Fibroblast of skin of right quadriceps (primary cell): ENCODE measurements around the gene POLR2F.

ENCODE experiments used
- DNase-seq: peaks from one replicate; pipeline ENCODE4 v3.0.0-alpha.2; 2013

The POLR2F gene

DNA sequence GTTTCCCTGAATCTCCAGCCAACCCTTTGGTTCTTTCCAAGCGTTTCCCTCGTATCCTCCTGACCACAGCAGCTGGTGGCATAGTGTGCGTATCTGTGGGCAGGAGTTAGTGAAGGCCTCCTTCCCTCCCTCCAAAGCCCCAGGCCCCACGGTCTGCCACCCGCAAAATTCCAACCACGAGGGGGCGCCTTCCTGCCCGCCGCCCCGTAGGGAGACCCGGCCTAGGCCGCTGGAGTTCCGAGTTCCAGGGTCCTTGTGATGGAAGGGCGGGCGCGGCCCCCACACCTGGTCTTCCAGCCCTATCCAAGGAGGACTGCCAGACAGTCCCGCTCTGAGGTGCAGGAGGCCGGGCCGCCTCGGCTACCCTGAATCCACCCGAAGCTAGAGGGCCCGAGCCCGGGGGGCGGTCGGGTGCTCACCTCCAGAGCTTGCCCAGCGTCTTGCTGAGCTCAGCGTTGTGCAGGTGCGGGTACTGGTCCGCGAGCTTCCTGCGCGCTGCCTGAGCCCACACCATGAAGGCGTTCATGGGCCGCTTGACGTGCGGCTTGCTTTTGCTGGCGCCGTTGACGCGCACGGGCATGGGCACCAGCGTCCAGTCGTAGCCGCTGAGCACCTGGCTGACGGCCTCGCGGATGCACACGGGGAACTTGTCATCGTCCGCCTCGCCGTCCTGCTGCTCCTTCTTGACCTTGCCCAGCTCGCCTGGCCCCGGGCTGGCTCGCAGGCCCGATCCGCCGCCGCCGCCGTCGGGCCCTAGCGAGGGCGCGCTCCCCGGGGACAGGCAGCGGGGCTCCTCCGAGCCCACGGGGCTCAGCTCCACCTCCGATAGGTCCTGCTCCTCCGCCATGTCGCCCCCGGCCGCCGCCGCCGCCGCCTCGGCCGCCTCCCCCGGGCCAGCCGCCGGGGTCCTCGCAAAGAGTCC lies 29.7 kb downstream of the POLR2F start:
- DNase-seq, result no peak

DNA sequence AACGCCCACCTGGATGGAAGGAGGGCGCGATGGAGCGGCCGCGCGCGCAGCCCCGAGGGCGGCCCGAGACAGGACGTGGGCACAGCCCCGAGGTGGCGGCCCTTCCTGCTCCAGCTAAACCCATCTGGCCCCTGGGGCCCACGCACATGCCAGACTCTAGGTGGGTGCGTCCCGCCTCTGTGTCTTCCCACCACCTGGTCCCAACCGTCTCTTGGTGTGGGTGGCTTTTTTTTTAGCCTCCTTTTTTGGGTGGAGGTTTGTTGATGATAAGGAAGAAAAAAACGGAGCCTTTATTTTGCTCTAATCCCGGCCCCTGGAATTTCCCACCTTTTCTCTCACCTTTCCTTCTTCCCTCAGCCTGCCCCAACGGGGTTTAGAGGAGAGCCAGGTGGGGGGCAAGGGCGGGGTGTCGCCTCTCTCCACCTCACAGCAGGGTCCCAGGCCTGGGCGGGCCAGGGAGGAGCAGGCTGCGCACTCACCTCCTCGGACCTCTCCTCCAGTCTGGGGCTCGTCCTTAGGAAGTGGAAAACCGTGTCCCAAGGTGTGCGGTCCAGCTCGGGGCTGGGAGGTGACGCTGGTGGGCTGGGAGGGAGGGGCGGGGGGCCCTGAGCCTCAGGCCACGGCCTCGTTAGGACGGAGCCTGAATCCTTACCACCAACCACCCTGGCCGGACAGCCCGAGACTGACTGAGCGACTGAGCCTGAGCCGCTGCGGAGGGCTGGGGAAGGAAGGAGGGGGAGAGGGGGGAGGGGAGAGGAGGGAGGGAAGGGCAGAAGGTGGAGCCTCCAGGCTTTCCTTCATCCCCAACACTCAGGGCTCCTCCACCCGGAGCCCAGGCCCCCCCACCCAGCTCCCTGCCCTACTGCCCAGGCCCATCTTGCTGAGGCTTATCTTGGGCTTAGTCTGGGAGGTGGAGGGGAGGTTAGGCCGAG lies 30.6 kb downstream of the POLR2F start, which contains the start of gene SOX10:
TSS of gene SOX10 (minus strand) at position 696 of the 932 bp plus-strand sequence. CDS start 771 bp downstream, outside the sequence.
- no peak for DNase-seq

GRCh38 chr22:37985050-37985585 lies 31.6 kb downstream of the POLR2F start:
- DNase-seq, result no peak

- no peak for DNase-seq
These were observed 32.3 kb downstream of the POLR2F start for GRCh38 chr22:37985751-37986281.

DNA sequence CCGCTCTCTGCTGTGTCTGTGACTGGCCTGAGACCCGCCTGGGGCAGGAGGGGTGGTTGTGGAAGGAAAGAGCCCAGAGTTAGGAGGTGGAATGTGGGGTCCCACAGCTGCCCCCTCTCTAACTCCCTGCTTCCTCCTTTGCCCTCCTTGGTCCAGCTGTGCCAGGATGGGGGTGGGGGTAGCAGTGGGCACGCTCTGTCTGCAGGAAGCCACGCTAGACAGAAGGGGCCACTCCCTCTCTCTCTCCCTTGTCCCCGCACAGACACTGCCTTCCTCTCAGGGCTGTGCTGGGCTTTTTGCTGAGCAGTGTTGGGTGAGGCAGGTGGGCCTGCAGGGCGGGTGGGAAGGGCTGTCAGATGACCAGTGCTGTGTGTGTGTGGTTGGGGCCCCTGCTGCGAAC lies 32.9 kb downstream of the POLR2F start:
- DNase-seq, result no peak

DNA sequence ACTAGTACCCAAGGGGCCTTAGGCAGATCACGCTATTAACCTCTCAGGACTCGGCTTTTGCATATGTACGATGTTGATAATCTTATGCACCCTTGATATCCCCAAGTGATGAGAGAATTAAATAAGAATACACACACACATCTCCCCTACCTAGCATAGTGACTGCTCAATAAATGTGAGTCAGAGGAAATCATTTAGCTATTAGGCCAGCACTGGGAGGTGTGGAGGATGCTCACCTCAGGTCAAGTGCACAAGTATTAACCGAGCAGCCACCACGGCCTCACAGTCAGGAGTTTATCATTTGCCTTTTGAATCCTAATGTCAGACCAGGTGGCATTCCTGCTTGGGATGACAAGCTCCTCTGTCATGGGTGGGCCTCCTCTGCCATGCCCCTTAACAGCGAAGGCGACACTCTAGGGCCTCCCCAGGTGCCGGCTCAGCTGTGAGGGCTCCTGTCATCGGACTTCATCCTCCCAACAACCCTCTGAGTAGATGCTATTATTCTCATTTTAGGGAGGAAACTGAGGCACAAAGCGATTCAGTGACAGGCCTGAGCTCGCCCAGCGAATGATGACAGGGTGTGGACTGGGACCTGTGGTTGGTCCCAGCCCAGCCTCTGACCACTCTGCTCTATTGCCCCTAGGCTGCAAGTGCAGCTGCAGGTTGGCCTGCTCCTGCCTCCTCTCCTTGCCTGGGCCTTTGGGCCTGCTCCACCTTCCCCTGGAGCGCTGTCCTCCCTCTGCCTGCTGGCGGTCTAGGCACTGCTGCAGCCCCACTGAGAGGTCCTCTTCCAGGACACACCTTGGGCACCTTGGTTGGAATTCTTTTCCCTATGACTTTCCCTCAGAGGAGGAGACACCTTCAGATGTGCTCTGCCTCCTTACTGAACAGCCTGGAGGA lies 35.9 kb downstream of the POLR2F start:
- no peak for DNase-seq

DNA sequence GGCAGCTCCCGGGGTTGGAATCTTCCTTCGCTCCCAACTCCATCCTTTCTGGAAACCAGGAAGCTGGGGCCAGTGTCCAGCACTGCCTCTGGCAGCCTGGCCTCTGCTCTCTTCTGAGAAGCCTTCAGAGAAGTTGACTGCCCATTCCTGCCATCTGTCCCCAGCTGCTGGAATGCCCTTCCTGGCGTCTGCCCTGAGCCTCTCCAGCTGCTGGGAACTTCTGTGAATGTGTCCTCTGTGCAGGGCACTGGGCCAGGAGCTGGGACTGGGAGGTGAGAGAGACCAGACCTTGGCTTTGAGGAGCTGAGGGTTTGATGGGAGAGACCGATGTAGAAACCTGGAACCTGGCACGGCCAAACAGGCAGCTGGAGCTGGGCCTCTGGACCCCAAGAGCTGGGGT lies 36.8 kb downstream of the POLR2F start:
- DNase-seq, result no peak

DNA sequence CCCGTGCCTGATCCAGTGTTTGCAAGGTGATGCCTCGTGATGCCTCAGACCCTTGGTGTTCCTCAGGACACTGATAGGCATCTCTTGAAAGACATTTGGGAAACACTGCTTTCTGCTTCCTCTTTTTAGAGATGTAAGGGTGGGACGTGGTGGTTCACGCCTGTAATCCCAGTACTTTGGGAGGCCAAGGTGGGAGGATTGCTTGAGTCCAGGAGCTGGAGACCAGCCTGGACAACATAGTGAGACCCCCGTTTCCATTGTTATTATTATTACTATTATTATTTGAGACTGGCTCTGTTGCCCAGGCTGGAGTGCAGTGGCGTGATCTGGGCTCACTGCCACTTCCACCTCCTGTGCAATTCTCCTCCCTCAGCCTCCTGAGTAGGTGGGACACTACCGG lies 37.4 kb downstream of the POLR2F start:
- DNase-seq, result no peak

GRCh38 chr22:37991731-37992442 lies 38.4 kb downstream of the POLR2F start:
- no peak for DNase-seq

DNA sequence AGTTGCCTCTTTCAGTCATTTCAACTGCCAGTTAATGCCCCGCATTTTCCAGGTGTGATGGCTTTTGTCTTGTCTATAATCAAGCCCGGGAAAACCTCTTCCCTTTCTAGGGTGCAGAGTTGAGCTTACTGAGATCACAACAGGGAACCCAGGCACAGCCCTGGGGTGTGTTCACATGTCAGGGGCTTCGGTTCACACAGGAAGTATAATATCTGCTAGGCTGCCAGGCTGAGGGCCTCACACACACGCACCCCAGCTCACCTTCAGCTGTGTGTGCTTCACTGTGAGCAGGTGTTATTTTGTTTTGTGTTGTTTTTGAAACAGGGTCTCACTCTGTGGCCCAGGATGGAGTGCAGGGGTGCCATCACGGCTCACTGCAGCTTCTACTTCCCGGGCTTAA lies 40.5 kb downstream of the POLR2F start:
- no peak for DNase-seq

DNA sequence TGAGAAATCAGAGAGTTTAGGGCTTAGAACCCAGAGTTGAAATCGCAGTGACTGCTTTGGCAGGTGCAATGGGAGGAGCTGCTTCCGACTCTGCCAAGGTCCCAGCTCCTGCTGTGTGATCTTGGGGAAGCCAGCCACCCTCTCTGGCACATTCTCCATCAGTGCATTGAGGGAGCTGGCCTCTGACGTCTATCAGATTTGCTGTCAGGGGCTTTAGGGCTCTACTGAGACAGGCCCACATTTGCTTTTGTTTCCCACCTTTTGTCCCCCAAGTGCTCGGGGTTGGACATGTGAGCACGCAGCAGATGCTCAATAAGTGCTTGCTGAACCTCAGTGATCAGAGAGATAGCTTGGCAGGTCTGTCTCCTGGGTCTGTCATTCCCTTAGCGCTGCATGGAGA lies 41.5 kb downstream of the POLR2F start:
- no peak for DNase-seq

- DNase-seq, result no peak
These were observed 42.0 kb downstream of the POLR2F start for GRCh38 chr22:37995460-37995859.

- no peak for DNase-seq
These were observed 42.6 kb downstream of the POLR2F start for GRCh38 chr22:37996079-37996478.

DNA sequence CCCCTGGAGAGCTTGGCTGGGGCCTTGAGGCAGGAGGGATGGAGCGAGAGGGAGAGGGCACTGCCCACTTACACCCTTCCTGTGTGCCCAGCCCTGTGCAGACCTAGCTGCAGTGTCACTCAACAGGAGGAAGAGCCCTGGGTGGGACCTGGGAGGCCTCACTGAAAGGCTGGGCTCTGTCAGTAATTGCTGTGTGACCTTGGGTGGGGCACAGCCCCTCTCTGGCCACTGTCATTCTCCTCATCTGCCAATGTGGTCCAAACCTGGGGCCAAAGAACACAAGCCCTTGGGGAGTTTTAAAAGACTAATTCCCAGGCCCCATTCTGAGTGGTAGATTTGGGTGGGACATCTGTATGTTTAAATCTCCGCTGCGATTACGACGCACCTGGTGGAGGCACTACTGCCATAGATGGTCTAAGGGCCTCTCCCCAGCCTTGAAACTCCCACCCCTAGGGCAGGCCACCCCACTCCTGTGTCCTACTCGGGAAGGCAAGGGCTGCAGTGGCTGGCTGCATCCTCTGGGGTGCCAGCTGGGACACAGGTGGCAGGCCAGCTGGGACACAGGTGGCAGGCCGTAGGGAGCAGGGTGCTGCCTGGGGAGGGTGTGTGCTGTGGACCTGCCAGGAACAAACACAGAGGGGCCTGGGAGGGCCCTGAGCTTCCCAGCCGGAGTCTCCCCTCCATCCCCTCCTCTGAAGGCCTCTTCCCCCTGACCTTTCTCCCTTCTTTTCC lies 43.2 kb downstream of the POLR2F start:
- DNase-seq, result no peak

- DNase-seq, result no peak
These were observed 45.0 kb downstream of the POLR2F start for GRCh38 chr22:37998543-37998942.

- no peak for DNase-seq
These were observed 45.7 kb downstream of the POLR2F start for GRCh38 chr22:37999236-37999635.

GRCh38 chr22:37999640-38000272 lies 46.3 kb downstream of the POLR2F start:
- no peak for DNase-seq

DNA sequence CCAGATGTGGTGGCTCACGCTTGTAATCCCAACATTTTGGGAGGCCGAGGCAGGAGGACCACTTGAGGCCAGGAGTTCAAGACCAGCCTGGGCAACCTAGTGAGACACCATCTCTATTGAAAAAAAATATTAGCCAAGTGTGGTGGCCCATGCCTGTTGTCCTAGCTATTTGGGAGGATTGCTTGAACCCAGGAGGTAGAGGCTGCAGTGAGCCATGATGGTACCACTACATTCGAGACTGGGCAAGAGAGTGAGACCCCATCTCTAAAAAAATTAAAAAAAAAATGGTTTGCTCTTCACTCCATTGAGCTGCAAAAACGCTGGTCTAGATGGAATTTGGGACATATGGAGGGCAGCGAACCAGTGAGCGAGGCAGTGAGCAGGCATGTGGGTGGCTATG lies 52.4 kb downstream of the POLR2F start:
- no peak for DNase-seq

- no peak for DNase-seq
These were observed 53.4 kb downstream of the POLR2F start for GRCh38 chr22:38006906-38007305.

DNA sequence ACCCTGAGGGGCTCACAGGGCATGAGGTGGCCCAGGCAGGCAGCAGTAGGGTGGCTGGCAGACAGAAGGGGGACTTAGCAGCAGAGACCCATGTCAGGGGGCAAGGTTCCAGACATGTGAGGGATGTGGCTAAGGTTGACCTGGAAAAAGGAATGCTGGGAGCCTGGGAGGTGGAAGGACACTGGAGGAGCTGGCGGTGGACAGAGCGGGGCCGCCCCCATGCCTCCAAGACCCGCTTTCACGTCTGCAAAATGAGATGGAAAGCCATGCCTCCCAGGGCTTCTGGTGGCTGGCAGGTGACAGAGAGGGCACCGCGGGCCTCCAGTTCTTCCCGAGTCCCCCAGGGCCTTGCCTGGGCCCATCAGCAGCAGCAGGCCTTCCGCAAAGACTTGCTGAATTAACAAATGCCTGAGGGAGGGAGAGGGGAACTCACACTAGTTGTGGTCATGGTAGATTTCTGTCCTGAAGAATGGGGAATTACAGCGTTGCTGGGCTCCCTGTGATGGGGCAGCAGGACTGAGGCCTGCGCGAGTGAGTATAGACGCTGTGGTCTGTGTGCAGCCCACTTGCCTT lies 53.9 kb downstream of the POLR2F start:
- no peak for DNase-seq
